ENCODE data around the gene EPS15. TPM values are rescaled to one million over a fixed set of nuclear protein-coding genes. Genes with fewer than 3 reads are reported as not detected.

The EPS15 gene
- total RNA-seq, 1 donor from 2014 or later: 120 TPM

GRCh38 chr1:51304360-51304759 lies 214.7 kb downstream of the EPS15 start:
- no peak overlapping the region for H3K4me3 Mint-ChIP-seq (ENCODE audit: unreplicated experiment)
- peaks cover 4% of the 10 kb centered on the region for H3K36me3 Mint-ChIP-seq (ENCODE audit: low read depth, unreplicated experiment)
- H3K27me3 Mint-ChIP-seq (ENCODE audit: unreplicated experiment): peaks cover 3% of the 10 kb centered on the region
- peaks cover 4% of the 10 kb centered on the region for H3K4me1 Mint-ChIP-seq (ENCODE audit: unreplicated experiment)
- no peaks in the 10 kb centered on the region for H3K9me3 Mint-ChIP-seq (ENCODE audit: unreplicated experiment)
- no peak overlapping the region for H3K27ac Mint-ChIP-seq (ENCODE audit: unreplicated experiment)
- no peak for DNase-seq (ENCODE audit: low spot score)
- TF ChIP-seq, protein P1, sequence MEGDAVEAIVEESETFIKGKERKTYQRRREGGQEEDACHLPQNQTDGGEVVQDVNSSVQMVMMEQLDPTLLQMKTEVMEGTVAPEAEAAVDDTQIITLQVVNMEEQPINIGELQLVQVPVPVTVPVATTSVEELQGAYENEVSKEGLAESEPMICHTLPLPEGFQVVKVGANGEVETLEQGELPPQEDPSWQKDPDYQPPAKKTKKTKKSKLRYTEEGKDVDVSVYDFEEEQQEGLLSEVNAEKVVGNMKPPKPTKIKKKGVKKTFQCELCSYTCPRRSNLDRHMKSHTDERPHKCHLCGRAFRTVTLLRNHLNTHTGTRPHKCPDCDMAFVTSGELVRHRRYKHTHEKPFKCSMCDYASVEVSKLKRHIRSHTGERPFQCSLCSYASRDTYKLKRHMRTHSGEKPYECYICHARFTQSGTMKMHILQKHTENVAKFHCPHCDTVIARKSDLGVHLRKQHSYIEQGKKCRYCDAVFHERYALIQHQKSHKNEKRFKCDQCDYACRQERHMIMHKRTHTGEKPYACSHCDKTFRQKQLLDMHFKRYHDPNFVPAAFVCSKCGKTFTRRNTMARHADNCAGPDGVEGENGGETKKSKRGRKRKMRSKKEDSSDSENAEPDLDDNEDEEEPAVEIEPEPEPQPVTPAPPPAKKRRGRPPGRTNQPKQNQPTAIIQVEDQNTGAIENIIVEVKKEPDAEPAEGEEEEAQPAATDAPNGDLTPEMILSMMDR (IDR thresholded peaks at IDR 0.05; ENCODE audit: unreplicated experiment): no peak

Other genes with a start within 250 kb of the EPS15 start
- gene TTC39A, start 188.7 kb downstream of the EPS15 start, total RNA-seq (ENCODE audit: unreplicated experiment): 0.95 TPM
- 91.2 TPM for gene OSBPL9, start 97.8 kb upstream of the EPS15 start, total RNA-seq (ENCODE audit: unreplicated experiment)

Measured in endothelial cell (in vitro differentiated cells).